Right ventricle myocardium superior (tissue), 1 donor: ENCODE measurements around the gene NDUFS7. TPM values are rescaled to one million over a fixed set of nuclear protein-coding genes. Genes with fewer than 3 reads are reported as not detected.
"Not testable (repeated sequence)": the region's sequence is repeated elsewhere in the genome, so short reads cannot be mapped to it uniquely, and the experiment has no call there.

Experiments used
- ATAC-seq: fragments of 200-7000 bp; cut with Tn5 transposase; one replicate; pipeline ENCODE4 v1.9.1; 2020; ENCODE audit warnings: mild to moderate bottlenecking; ENCODE audit not compliant: poor library complexity
- DNase-seq: peaks from one replicate; pipeline ENCODE4 v3.0.0-alpha.2; 2020
- intact Hi-C: fragments of 100-400 bp; cut with DNase I; formaldehyde crosslinking; loops from one replicate; pipeline ENCODE4 v1.11.2; 2022
- total RNA-seq: library from RNA; stranded (reverse); fragmentation: NEBNext Ultra II Directional; extraction: Animal tissue kit (Norgen Biotek cat#: 25700); gene quantifications from one replicate; pipeline ENCODE4 v1.2.1, GENCODE V29; 2021
- donor health status: DM: no; HTN: yes; CAD: no; lungs with severe emphysema.

NDUFS7 gene
- total RNA-seq, 1 donor from 2014 or later, result 461 TPM

DNA sequence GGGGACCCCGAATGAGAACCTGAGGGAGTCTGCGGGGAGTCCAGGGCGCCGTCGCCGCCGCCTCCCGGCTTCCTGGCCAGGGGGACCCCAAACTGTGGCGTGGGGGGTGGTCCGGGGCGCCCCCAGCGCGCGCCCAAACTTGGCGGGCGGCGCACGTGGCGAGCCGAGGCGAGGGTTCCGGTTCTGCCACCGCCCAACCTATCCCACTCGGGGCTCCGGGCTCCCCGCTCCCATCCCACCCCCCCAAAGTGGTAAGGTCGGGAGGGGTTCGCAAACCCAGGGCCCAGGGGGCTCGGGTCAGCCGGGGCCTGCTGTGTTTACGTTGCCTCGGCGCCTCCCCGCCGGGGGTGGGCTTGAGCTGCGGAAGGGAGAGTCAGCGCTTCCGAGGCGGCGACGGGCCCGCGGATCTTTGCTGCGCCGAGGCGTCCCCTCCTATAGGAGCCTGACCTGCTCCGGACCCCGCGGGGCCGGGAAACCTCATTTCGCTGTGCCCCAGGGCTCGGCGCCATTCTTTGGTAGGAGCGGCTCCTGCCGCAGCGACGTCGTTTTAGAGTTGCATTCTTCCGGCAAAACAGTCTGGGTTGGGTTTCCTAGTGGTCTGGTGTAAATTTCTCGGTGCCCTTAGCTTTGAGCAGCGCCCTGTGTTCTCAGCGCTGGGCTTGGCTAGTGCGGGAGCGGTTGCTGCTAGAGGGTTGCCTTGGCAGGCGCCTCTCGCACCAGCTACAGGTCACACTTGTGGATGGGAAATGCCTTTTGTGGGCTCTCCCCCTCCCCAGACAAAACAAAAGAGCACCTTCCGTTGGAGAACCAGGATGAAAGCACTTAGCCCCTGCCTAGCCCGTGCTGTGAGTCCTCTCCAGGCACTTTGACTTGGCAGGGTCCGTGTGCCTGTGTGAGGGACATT, 24.8 kb downstream of the NDUFS7 start:
- intact Hi-C loops, result no loop called here
- DNase-seq (peak; percentile 75), ATAC-seq (peak; percentile 2)

GRCh38 chr19:1409204-1410005, 25.7 kb downstream of the NDUFS7 start:
- intact Hi-C loops, result no loop called here
- DNase-seq (no peak), ATAC-seq (no peak)

DNA sequence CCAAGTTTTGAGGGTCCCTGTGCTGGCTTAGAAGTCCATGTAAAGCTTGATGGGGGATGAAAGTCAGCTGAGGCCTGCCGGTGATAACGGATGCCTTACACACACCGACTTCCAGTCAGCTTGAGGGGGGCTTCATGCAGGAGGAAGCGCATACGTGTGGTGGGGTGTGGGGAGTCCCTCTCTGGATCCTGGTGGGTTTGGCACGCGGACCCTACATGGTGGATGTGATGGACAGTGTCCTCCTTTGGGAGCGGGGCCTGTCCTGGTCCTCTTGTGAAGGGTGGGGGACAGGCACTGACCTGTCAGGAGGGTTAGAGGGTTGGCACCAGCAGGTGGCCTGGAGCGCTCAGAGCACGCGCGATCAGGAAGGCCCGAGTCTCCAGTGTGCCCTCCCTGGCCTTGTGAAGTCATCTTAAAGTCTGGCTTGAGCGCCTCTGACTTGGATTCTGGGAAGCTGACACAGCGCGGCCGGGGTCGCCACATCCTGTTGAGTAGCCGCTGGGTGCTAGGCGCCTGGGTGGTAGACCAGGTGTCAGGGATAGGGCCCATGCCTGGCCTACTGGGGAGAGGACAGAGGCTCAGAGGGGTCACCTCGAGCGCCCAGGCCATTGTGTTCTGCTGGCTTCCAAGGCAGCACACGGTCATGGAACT, 26.6 kb downstream of the NDUFS7 start:
- intact Hi-C loops, result no loop called here
- ATAC-seq (no peak), DNase-seq (no peak)

DNA sequence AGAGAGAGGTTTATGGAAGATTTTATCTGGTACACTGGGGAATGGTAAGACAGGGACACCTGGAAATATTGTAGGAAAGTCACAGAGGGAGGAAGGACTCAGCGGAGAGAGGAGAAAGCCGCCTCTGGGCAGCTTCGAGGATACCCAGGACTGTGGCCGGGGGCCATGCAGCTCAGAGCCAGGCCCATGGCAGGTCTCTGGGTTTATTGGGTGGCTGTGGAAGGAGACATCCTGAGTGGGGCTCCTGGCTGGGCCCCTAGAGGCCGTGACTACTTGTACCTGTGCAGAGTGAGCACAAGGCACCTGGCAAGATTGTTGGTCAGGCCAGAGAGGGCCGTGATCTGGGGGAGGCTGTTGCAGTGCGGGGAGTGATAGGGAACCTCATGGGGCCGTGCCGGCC, 27.1 kb downstream of the NDUFS7 start:
- no peak for ATAC-seq
- no peak for DNase-seq
- intact Hi-C loops, result no loop called here

DNA sequence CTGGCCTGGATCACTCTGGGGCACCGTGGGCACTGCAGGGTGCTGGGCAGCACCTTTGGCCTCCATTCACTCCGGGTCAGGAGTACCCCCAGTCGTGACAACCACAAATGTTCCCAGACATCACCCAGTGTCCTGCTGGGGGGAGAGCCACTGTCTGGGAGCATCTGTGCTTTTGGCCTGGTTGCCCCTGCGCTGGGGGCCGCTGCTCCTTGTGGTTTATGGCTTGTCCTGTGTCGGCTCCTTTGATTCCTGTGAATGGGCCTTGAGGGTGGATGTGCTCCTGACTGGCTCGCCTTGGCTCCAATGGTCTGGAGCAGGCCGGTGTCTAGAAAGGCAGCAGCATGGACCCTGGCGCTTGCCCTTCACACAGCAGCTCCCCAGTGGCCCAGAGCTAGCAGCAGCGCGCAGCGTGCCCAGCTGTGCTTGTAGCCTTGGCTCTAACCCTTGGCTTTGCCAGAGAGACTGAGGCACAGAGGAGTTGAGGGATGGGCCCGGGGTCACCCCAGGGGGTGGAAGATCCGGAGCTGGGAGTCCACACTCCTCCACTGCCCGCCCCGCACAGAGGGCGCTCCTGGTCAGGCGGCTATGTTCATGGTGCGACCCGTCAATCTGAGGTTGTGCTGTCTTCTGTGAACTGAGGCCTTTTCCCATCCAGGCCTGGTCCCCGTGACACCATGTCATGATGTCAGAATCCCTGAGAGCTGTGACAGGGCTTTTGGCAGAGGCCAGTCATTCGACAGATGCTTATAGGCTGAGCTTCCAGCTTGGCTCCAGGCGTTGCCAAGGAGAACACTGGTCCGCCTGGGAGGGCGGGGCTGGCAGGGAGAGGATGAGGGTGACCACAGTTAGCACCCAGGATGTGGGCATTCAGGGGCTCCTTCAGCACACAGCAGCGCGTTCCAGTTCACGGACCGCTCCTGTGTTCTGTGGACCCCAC, 27.8 kb downstream of the NDUFS7 start:
- DNase-seq, result peak; percentile 85
- intact Hi-C loops, result no loop called here

DNA sequence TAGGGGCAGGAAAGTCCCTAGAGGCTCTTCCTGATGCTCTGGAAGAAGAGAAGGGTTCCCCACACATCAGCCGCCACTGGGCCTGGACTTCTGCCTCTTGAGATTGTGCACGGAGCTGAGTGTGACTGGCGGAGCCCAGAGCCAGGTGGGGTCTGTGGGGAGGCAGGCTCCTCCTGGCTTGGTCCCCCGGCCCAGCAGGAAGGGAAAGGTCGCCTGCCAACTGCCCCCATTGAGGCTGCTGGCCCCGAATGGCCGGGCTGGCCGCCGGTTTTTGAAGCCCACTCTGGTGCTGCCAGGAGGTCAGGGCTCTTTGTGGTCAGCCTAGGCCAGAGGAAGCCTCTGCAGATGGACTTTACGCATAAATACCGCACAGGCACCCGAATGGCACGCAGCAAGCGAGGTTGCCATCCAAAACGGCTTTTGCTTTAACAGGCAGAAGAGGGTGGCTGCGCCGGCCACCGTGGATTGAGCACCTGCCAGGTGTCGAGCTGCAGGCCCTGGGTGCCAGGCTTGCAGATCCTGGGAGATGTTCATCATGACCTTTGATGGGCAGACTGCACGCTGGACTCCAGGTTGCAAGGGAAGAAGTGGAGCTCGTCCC, 28.7 kb downstream of the NDUFS7 start:
- DNase-seq (no peak), ATAC-seq (no peak)
- intact Hi-C loops, result no loop called here

More for the DNA sequence above, 27.8 kb downstream of the NDUFS7 start:
- peak; percentile 41 for ATAC-seq

GRCh38 chr19:1412995-1413800, 29.5 kb downstream of the NDUFS7 start:
- DNase-seq, result no peak
- intact Hi-C loops, result no loop called here
- no peak for ATAC-seq

DNA sequence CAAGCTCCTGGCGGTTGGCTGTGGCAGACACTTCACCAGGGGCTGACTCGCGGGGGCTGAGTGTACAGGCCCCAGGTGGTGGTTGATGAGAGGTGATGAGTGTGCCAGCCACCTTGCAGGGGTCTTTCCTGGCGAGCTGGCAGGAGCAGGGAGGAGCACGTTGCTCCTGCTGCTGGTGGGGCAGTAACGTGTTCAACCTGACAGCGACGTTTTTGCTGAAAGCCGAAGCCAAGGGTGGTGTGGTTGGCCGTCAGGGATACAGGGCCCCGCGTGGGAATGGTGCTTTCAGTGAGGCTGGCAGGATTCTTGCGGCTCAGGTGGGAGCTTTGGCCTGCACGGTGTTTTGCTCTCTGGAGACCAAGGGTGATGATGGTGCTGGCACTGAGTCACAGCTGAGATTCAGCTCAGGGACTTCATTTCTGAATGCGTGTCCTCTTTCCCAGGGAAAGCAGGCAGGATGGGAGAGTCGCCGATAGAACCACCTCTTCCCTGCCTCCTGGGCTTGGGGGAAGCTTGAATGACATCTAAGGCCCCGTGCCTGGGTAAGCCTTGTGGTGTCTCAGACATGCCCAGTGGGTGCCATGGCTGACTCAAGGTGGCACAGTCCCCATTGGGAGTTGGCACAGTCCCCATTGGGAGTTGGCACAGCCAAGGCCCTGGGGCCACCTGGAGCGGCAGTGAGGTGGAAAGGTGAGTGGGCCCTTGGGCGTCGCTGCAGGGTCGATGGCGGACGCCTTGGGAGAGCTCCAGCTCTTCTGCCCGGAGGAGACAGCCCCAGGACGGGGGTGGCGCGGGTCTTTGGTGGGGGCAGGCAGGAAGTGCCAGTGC, 32.5 kb downstream of the NDUFS7 start:
- intact Hi-C loops, result no loop called here
- DNase-seq (no peak), ATAC-seq (no peak)

GRCh38 chr19:1417145-1417544, 33.4 kb downstream of the NDUFS7 start:
- ATAC-seq (no peak), DNase-seq (no peak)
- intact Hi-C loops, result no loop called here

GRCh38 chr19:1417681-1418495, 34.2 kb downstream of the NDUFS7 start:
- ATAC-seq, result peak; percentile 28
- no peak for DNase-seq
- intact Hi-C loops, result no loop called here

DNA sequence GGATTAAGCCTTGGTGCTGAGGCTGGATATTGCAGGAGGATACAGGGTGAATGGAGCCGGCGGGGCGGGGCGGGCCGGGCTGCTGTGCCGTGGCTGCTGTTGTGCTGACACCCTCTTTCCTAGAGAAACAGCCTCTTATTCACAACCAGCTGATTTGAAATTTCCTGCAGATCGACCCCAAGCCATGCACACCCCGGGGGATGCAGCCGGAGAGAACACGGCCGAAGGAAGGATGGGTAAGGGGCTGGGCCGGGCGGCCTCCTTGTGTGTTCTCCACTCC, 34.7 kb downstream of the NDUFS7 start:
- ATAC-seq (no peak), DNase-seq (no peak)
- intact Hi-C loops, result no loop called here

- DNase-seq, result no peak
- intact Hi-C loops, result no loop called here
- ATAC-seq, result peak; percentile 52
Observed at GRCh38 chr19:1418951-1419738, 35.4 kb downstream of the NDUFS7 start.

DNA sequence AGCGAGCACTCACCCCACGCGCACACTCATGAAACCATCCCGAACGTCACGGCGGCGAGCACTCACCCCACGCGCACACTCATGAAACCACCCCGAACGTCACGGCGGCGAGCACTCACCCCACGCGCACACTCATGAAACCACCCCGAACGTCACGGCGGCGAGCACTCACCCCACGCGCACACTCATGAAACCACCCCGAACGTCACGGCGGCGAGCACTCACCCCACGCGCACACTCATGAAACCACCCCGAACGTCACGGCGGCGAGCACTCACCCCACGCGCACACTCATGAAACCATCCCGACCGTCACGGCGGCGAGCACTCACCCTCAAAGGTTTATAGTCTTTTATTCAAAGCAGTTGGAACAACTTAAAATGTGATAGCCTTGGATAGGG, 36.4 kb downstream of the NDUFS7 start:
- intact Hi-C loops, ATAC-seq: not testable (repeated sequence)

DNA sequence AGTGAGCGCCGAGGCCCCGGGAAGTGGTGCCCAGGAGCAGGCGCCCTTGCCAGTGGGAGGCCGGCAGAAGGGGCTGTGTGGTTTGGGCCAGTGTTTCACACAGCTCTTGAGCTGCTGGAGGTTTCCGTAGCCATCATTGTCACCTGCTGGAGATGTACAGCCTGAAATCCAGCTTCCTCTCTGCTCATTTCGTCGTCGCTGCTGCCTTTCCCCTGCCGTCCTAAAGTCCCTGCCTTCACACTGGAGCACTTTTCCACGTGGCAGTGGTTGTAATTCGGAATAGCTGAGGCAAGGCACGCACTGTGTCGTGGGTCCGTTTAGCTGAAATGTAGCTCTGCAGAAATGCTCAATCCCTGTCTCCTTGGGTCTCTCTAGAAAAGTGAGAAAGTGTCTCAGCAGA, 36.9 kb downstream of the NDUFS7 start:
- ATAC-seq (no peak), DNase-seq (no peak)
- intact Hi-C loops, result no loop called here

More for the DNA sequence above, 36.4 kb downstream of the NDUFS7 start:
- DNase-seq, result not testable (repeated sequence)
